IMR-90 (cell line): ENCODE data around the gene PDE11A. TPM values are rescaled to one million over a fixed set of nuclear protein-coding genes. Genes with fewer than 3 reads are reported as not detected.

ENCODE experiments used
- ATAC-seq: fragments of 200-7000 bp; cut with Tn5 transposase; 2 replicates; pipeline ENCODE4 v1.9.1; 2020; ENCODE audit warnings: low read depth, mild to moderate bottlenecking, moderate library complexity
- BruUV-seq: library from RNA; stranded (reverse); fragments of 400-500 nt; replicated peaks from 2 replicates; lab custom pipeline; 2021; lab: Mats Ljungman, UMichigan
- CTCF ChIA-PET: fragments of 300-600 bp; formaldehyde crosslinking; extraction: SDS; loops from one replicate; lab custom pipeline; 2021; ENCODE audit warnings: antibody characterized with exemption; lab: Yijun Ruan, JAX
- POLR2A ChIA-PET: fragments of 300-600 bp; sonication (Branson Sonifier 250); formaldehyde crosslinking; loops from one replicate; lab custom pipeline; 2022; ENCODE audit warnings: antibody characterized with exemption; ENCODE audit not compliant: unreplicated experiment; lab: Charles Lee
- DNase-seq: peaks from one replicate; pipeline ENCODE4 v3.0.0; 2013
- H2AFZ ChIP-seq: replicated peaks from 2 replicates; pipeline ENCODE3; 2013; ENCODE audit warnings: low read length, mild to moderate bottlenecking; ENCODE audit not compliant: poor library complexity
- H2AK5ac ChIP-seq: 2 replicates; pipeline ENCODE4 v1.6.1; 2013; ENCODE audit warnings: low read depth, low read length, inconsistent platforms
- H2AK9ac ChIP-seq: replicated peaks from 2 replicates; pipeline ENCODE3; 2013; ENCODE audit warnings: mild to moderate bottlenecking, low read depth, low read length, moderate library complexity; ENCODE audit not compliant: poor library complexity
- H2BK120ac ChIP-seq: 2 replicates; pipeline ENCODE4 v1.6.1; 2013; ENCODE audit warnings: low read depth, low read length, inconsistent platforms
- H2BK15ac ChIP-seq: 3 replicates; pipeline ENCODE4 v1.6.1; 2013; ENCODE audit warnings: low read depth, low read length, inconsistent platforms
- H2BK20ac ChIP-seq: 2 replicates; pipeline ENCODE4 v1.6.1; 2013; ENCODE audit warnings: low read depth, mild to moderate bottlenecking, inconsistent platforms, low read length, moderate library complexity
- H2BK5ac ChIP-seq: 2 replicates; pipeline ENCODE4 v1.6.1; 2013; ENCODE audit warnings: mild to moderate bottlenecking, low read depth, low read length, inconsistent platforms; ENCODE audit not compliant: poor library complexity, severe bottlenecking
- H3K14ac ChIP-seq: replicated peaks from 2 replicates; pipeline ENCODE4 v1.6.1; 2013; ENCODE audit warnings: low read depth, low read length, inconsistent platforms
- H3K18ac ChIP-seq: 2 replicates; pipeline ENCODE4 v1.6.1; 2013; ENCODE audit warnings: low read depth, low read length, control low read depth
- H3K23ac ChIP-seq: 2 replicates; pipeline ENCODE4 v1.6.1; 2013; ENCODE audit warnings: low read depth, low read length, inconsistent platforms
- H3K27ac ChIP-seq: 2 replicates; pipeline ENCODE4 v1.5.1; 2013; ENCODE audit warnings: mild to moderate bottlenecking, control low read depth, low read length; ENCODE audit not compliant: insufficient read depth
- H3K27me3 ChIP-seq: 2 replicates; pipeline ENCODE4 v1.6.1; 2013; ENCODE audit warnings: low read length; ENCODE audit not compliant: control insufficient read depth, insufficient read depth
- H3K36me3 ChIP-seq: 2 replicates; pipeline ENCODE4 v1.6.1; 2013; ENCODE audit warnings: low read length, mixed read lengths; ENCODE audit not compliant: control insufficient read depth, insufficient read depth
- H3K4ac ChIP-seq: 2 replicates; pipeline ENCODE4 v1.6.1; 2013; ENCODE audit warnings: low read depth, low read length, inconsistent platforms
- H3K4me1 ChIP-seq: 2 replicates; pipeline ENCODE4 v1.6.1; 2013; ENCODE audit warnings: low read length, mixed read lengths; ENCODE audit not compliant: control insufficient read depth, insufficient read depth
- H3K4me2 ChIP-seq: 2 replicates; pipeline ENCODE4 v1.6.1; 2013; ENCODE audit warnings: low read depth, mild to moderate bottlenecking, control low read depth, low read length, moderate library complexity
- H3K4me3 ChIP-seq: 2 replicates; pipeline ENCODE4 v1.5.1; 2013; ENCODE audit warnings: low read depth, mild to moderate bottlenecking, control low read depth, low read length, moderate library complexity; ENCODE audit not compliant: insufficient read depth
- H3K56ac ChIP-seq: 2 replicates; pipeline ENCODE4 v1.6.1; 2013; ENCODE audit warnings: low read length, inconsistent platforms; ENCODE audit not compliant: insufficient read depth; ENCODE audit errors: extremely low read depth
- H3K79me1 ChIP-seq, 2 experiments: 2 replicates each; pipeline ENCODE4 v1.6.1; 2013; ENCODE audit warnings: low read length in 2 of 2, inconsistent platforms in 1 of 2, low read depth in 1 of 2
- H3K9ac ChIP-seq: 2 replicates; pipeline ENCODE4 v1.6.1; 2013; ENCODE audit warnings: low read depth, low read length, control low read depth
- H3K9me1 ChIP-seq: 2 replicates; pipeline ENCODE4 v1.6.1; 2013; ENCODE audit warnings: low read length, inconsistent platforms; ENCODE audit not compliant: insufficient read depth
- H3K9me3 ChIP-seq: 2 replicates; pipeline ENCODE4 v1.6.1; 2013; ENCODE audit warnings: low read length; ENCODE audit not compliant: control insufficient read depth, insufficient read depth
- H4K20me1 ChIP-seq: 2 replicates; pipeline ENCODE4 v1.6.1; 2013; ENCODE audit warnings: low read length, inconsistent platforms; ENCODE audit not compliant: insufficient read depth
- H4K5ac ChIP-seq: 2 replicates; pipeline ENCODE4 v1.6.1; 2013; ENCODE audit warnings: mild to moderate bottlenecking, low read depth, low read length, control low read depth
- H4K8ac ChIP-seq, 2 experiments: 2 replicates each; pipeline ENCODE4 v1.6.1; 2013; ENCODE audit warnings: low read depth in 2 of 2, low read length in 2 of 2, control low read depth in 1 of 2, inconsistent platforms in 1 of 2
- H4K91ac ChIP-seq: 2 replicates; pipeline ENCODE4 v1.6.1; 2013; ENCODE audit warnings: low read depth, low read length, inconsistent platforms; ENCODE audit not compliant: insufficient read depth
- BHLHE40 ChIP-seq: fragments of 150-350 bp; IDR thresholded peaks from 2 replicates; pipeline ENCODE4 v1.6.1; 2016; ENCODE audit warnings: mild to moderate bottlenecking, low read depth, low read length
- CEBPB ChIP-seq: IDR thresholded peaks from 2 replicates; pipeline ENCODE4 v1.6.1; 2012; ENCODE audit warnings: low read depth, low read length, improper control_type of control experiment
- FOS ChIP-seq: fragments of 150-350 bp; IDR thresholded peaks from 2 replicates; pipeline ENCODE4 v1.6.1; 2016; ENCODE audit warnings: low read depth, low read length
- MAFK ChIP-seq: IDR thresholded peaks from 2 replicates; pipeline ENCODE4 v1.6.1; 2012; ENCODE audit warnings: low read depth, low read length, improper control_type of control experiment
- MAZ ChIP-seq: IDR thresholded peaks from 2 replicates; pipeline ENCODE4 v1.6.1; 2012; ENCODE audit warnings: low read depth, mild to moderate bottlenecking, low read length, improper control_type of control experiment, moderate library complexity, borderline replicate concordance
- MXI1 ChIP-seq: IDR thresholded peaks from 2 replicates; pipeline ENCODE4 v1.6.1; 2012; ENCODE audit warnings: low read depth, mild to moderate bottlenecking, low read length, moderate library complexity, borderline replicate concordance
- NFE2L2 ChIP-seq: fragments of 150-350 bp; IDR thresholded peaks from 2 replicates; pipeline ENCODE4 v1.6.1; 2016; ENCODE audit warnings: low read depth, mild to moderate bottlenecking, low read length
- RAD21 ChIP-seq: IDR thresholded peaks from 2 replicates; pipeline ENCODE4 v1.6.1; 2012; ENCODE audit warnings: low read length, improper control_type of control experiment
- RCOR1 ChIP-seq: IDR thresholded peaks from 2 replicates; pipeline ENCODE4 v1.6.1; 2012; ENCODE audit warnings: mild to moderate bottlenecking, low read length, improper control_type of control experiment; ENCODE audit not compliant: insufficient replicate concordance
- RFX5 ChIP-seq: IDR thresholded peaks from 2 replicates; pipeline ENCODE4 v1.8.0; 2012; ENCODE audit warnings: low read depth, mild to moderate bottlenecking, low read length, moderate library complexity
- SMC3 ChIP-seq: fragments of 150-350 bp; IDR thresholded peaks from 2 replicates; pipeline ENCODE4 v1.6.1; 2016; ENCODE audit warnings: low read depth, mild to moderate bottlenecking, antibody characterized with exemption, low read length, moderate library complexity
- WGBS, 2 experiments: methylation state at CpG; one replicate each; pipeline versions ENCODE4 v1.1.5 to v1.1.7; 2013; ENCODE audit warnings: missing lambda C conversion rate in 2 of 2; ENCODE audit not compliant: insufficient read length in 1 of 2; ENCODE audit errors: extremely low coverage in 2 of 2; 5-methylcytosine and 5-hydroxymethylcytosine counted together
- dilution Hi-C: fragments of 300-500 bp; cut with HindIII; formaldehyde crosslinking; loops from one replicate; pipeline ENCODE4 v1.14.3; 2018; ENCODE audit warnings: low sequenced_read_pairs; ENCODE audit not compliant: unreplicated experiment
- in situ Hi-C: fragments of 300-500 bp; cut with MboI; formaldehyde crosslinking; loops from 3 replicates; pipeline ENCODE4 v1.14.3; 2019; ENCODE audit warnings: low sequenced_read_pairs, inconsistent platforms, mixed read lengths
- intact Hi-C: fragments of 100-400 bp; cut with micrococcal nuclease; formaldehyde crosslinking; loops from 2 replicates; pipeline ENCODE4 v1.10.0; 2022
- polyA plus RNA-seq, 3 experiments: library from polyadenylated mRNA; depleted of rRNA; stranded (reverse); fragments of >200 nt; gene quantifications; 2 replicates each; pipeline ENCODE4 v1.2.3, GENCODE V29; 2012; ENCODE audit warnings: low replicate concordance in 1 of 3
- total RNA-seq: library from RNA; depleted of rRNA; stranded (reverse); fragments of >200 nt; gene quantifications from 2 replicates; pipeline ENCODE4 v1.2.3, GENCODE V29; 2012
- TF ChIP-seq, protein P1 (sequence below): fragments of 150-350 bp; IDR thresholded peaks from 2 replicates; pipeline ENCODE4 v1.6.1; 2016; ENCODE audit warnings: low read depth, mild to moderate bottlenecking, low read length, moderate library complexity, borderline replicate concordance
- TF ChIP-seq, protein P2 (sequence below): conservative IDR thresholded peaks from 2 replicates; pipeline ENCODE4 v1.5.1; 2012; ENCODE audit warnings: mild to moderate bottlenecking, low read depth, low read length, improper control_type of control experiment
- TF ChIP-seq, protein P3 (sequence below): fragments of 150-350 bp; IDR thresholded peaks from 2 replicates; pipeline ENCODE4 v1.6.1; 2017; ENCODE audit warnings: mild to moderate bottlenecking, antibody characterized with exemption, low read length, low read depth

The PDE11A gene
- total and polyA plus RNA-seq, 2 of the 4 experiments (the other 2 are of a cell fraction), result 0.21 to 0.72 TPM

DNA sequence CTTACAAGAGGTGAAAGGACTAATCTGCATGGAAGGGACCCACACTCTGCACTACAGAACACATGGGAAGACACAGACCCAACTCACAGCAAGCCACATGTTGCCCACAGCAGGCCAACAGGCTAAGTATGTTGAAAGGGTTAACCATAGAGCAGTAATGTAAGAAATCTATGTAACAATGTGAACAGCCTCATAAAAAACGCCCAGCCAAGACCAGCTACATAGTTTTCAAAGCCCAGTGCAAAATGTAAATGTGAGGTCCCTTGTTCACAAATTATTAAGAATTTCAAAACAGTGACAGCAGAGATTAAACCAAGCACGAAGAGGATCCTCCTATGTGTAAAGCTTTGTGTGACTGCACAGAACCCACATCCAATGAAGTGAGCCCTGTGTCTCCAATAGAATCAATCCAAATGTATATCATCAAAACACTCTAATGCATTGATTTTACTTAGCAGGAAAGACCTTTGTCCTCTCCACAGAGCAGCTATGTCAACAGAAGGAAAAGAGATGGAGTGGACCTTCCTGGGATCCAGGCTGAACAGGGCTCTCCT is 469.9 kb downstream of the PDE11A start:
- POLR2A ChIA-PET, result no interaction called here
- Histone ChIP-seq H2BK120ac (no peak overlapping the region), H4K5ac (no peak overlapping the region), H2AK5ac (no peak overlapping the region), H3K18ac (no peak overlapping the region), H3K9me1 (no peaks in the 10 kb centered on the region), H2BK15ac (no peak overlapping the region), H3K9ac (no peak overlapping the region), H3K4ac (no peak overlapping the region), H4K20me1 (no peaks in the 10 kb centered on the region), H2AFZ (no peak overlapping the region), H3K27me3 (peaks cover 10% of the 10 kb centered on the region), H2BK5ac (no peak overlapping the region), H3K4me1 (peaks cover 2% of the 10 kb centered on the region), H3K56ac (no peak overlapping the region), H2BK20ac (no peak overlapping the region), H3K14ac (no peak overlapping the region), H4K91ac (no peak overlapping the region), H2AK9ac (no peak overlapping the region), H3K4me3 (no peak overlapping the region), H3K23ac (no peak overlapping the region), H3K36me3 (no peaks in the 10 kb centered on the region), H3K9me3 (no peaks in the 10 kb centered on the region), H4K8ac (no peak overlapping the region), H3K79me1 (no peaks in the 10 kb centered on the region), H3K27ac (no peak overlapping the region), H3K4me2 (no peak overlapping the region)
- no TSS peak for BruUV-seq
- DNase-seq (no peak), ATAC-seq (no peak)
- 40% methylated on average over 1 of the region's 2 CpGs; no CpG with 5 or more reads in 1 of the 2 experiments for WGBS, 2 experiments
- dilution Hi-C loops (no loop called here), in situ Hi-C loops (loop anchor here (10.0 kb wide), 3 partner anchors 108 to 438 kb away; no protein-coding TSS in a partner anchor), intact Hi-C loops (loop anchor here (5.0 to 10.0 kb wide), 3 partner anchors 120 to 338 kb away; partner anchors contain the start of gene NFE2L2)
- CTCF ChIA-PET, result interaction anchor here (0.8 kb wide), 1 partner anchor 83 kb away, joined by 4 read pairs; no protein-coding TSS in a partner anchor
- TF ChIP-seq, protein P1, sequence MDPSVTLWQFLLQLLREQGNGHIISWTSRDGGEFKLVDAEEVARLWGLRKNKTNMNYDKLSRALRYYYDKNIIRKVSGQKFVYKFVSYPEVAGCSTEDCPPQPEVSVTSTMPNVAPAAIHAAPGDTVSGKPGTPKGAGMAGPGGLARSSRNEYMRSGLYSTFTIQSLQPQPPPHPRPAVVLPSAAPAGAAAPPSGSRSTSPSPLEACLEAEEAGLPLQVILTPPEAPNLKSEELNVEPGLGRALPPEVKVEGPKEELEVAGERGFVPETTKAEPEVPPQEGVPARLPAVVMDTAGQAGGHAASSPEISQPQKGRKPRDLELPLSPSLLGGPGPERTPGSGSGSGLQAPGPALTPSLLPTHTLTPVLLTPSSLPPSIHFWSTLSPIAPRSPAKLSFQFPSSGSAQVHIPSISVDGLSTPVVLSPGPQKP, result no peak
- TF ChIP-seq SMC3 (no peak), RFX5 (no peak), MAFK (no peak), MAZ (no peak), NFE2L2 (no peak), MXI1 (no peak), RCOR1 (no peak), FOS (no peak), RAD21 (no peak), BHLHE40 (no peak), CEBPB (no peak)
- TF ChIP-seq, protein P2, sequence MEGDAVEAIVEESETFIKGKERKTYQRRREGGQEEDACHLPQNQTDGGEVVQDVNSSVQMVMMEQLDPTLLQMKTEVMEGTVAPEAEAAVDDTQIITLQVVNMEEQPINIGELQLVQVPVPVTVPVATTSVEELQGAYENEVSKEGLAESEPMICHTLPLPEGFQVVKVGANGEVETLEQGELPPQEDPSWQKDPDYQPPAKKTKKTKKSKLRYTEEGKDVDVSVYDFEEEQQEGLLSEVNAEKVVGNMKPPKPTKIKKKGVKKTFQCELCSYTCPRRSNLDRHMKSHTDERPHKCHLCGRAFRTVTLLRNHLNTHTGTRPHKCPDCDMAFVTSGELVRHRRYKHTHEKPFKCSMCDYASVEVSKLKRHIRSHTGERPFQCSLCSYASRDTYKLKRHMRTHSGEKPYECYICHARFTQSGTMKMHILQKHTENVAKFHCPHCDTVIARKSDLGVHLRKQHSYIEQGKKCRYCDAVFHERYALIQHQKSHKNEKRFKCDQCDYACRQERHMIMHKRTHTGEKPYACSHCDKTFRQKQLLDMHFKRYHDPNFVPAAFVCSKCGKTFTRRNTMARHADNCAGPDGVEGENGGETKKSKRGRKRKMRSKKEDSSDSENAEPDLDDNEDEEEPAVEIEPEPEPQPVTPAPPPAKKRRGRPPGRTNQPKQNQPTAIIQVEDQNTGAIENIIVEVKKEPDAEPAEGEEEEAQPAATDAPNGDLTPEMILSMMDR, result no peak
- TF ChIP-seq, protein P3, sequence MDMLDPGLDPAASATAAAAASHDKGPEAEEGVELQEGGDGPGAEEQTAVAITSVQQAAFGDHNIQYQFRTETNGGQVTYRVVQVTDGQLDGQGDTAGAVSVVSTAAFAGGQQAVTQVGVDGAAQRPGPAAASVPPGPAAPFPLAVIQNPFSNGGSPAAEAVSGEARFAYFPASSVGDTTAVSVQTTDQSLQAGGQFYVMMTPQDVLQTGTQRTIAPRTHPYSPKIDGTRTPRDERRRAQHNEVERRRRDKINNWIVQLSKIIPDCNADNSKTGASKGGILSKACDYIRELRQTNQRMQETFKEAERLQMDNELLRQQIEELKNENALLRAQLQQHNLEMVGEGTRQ, result no peak
